ENCODE measurements around the gene ARHGEF40.
A peak's percentile ranks its signal among the peaks of the same experiment; 100 is the strongest.

The ARHGEF40 gene

GRCh38 chr14:21098892-21099595, 28.9 kb downstream of the ARHGEF40 start:
- no peak for DNase-seq

- DNase-seq, result no peak
Observed at GRCh38 chr14:21099596-21099985, 29.5 kb downstream of the ARHGEF40 start.

- DNase-seq, result no peak
Observed at GRCh38 chr14:21100931-21101330, 30.8 kb downstream of the ARHGEF40 start, which contains the start of gene TMEM253. TMEM253 (plus strand) TSS chr14:21101066; CDS start chr14:21101344, 278 bp downstream.

GRCh38 chr14:21101802-21102413, 31.8 kb downstream of the ARHGEF40 start:
- DNase-seq, result peak; percentile 10 to 49

GRCh38 chr14:21102521-21103410, 32.7 kb downstream of the ARHGEF40 start:
- no peak for DNase-seq

- no peak for DNase-seq
Observed at GRCh38 chr14:21103411-21103709, 33.3 kb downstream of the ARHGEF40 start.

GRCh38 chr14:21103710-21104447, 33.8 kb downstream of the ARHGEF40 start:
- DNase-seq, result peak; percentile 98

- DNase-seq, result peak; percentile 66 to 78
Observed at GRCh38 chr14:21104448-21105060, 34.5 kb downstream of the ARHGEF40 start.

- DNase-seq, result peak; percentile 28 to 38
Observed at GRCh38 chr14:21105095-21105494, 35.0 kb downstream of the ARHGEF40 start.

- DNase-seq, result peak in 1 of 2 donors; percentile 78
Observed at GRCh38 chr14:21106176-21106497, 36.0 kb downstream of the ARHGEF40 start.

- DNase-seq, result peak; percentile 82 to 89
Observed at GRCh38 chr14:21106498-21107282, 36.6 kb downstream of the ARHGEF40 start.

GRCh38 chr14:21107283-21107800, 37.2 kb downstream of the ARHGEF40 start:
- no peak for DNase-seq

GRCh38 chr14:21108791-21109190, 38.7 kb downstream of the ARHGEF40 start:
- no peak for DNase-seq

- DNase-seq, result no peak
Observed at GRCh38 chr14:21109377-21110138, 39.5 kb downstream of the ARHGEF40 start.

- DNase-seq, result no peak
Observed at GRCh38 chr14:21112255-21112654, 42.2 kb downstream of the ARHGEF40 start.

GRCh38 chr14:21113369-21113768, 43.3 kb downstream of the ARHGEF40 start:
- no peak for DNase-seq

GRCh38 chr14:21118933-21119332, 48.8 kb downstream of the ARHGEF40 start:
- DNase-seq, result no peak

- peak; percentile 40 to 73 for DNase-seq
Observed at GRCh38 chr14:21120686-21121085, 50.6 kb downstream of the ARHGEF40 start.

- no peak for DNase-seq
Observed at GRCh38 chr14:21121122-21121521, 51.0 kb downstream of the ARHGEF40 start.

GRCh38 chr14:21123429-21123828, 53.3 kb downstream of the ARHGEF40 start:
- DNase-seq, result no peak

- DNase-seq, result no peak
Observed at GRCh38 chr14:21133901-21134300, 63.8 kb downstream of the ARHGEF40 start.

Measured in inflammatory macrophage (primary cell).